GM19193 (cell line): ENCODE measurements around the gene GADD45G.

Source experiments
- POLR2A ChIP-seq: IDR thresholded peaks from 4 replicates; pipeline ENCODE4 v1.6.1; 2011; ENCODE audit not compliant: insufficient read depth, insufficient read length; ENCODE audit errors: extremely low read depth

The GADD45G gene

DNA sequence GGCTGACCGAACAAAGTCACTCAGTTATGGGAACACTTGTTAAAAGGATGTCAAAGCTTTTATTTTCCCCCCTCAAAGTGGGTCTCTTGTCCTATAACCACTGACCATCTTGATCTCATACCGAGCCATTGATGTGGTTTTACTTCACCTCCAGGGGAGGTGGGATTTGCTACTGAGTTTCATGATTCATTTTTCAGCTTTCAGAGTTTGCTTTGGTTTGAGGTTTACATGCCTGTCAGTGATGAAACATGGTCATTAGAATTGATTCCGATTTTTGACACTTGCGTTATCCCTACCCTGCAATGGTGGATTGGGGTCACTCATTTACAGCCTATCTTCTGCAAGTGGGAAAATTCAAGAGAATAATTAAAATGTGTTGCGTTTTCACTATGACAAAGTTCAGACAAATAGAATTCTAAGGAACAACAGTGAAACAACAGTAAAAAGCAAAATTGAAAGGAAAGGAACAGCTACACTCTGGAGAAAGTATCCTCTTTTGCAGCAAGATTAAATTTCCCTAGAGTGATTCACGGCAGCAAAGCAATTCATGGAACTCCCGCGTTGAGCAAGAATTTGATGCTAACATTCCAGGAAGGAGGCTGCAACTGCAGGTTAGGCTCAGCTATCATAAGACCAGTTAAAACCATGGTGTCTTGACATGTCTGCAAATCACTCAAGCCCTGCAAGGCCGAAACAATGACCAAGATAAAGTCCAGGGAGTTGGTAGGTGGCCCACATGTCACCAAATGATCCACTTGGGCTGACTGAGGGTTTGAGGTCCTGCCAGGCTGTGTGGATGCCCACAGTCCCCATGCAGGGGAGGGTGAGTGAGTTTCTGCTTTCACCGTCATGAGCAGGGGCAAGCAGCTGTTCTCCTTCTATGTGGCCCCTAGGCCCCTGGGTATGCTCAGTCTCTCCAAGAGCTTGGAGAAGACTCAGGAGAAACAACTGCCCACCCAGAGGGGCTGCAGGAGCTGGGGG lies 9.4 kb downstream of the GADD45G start:
- TF ChIP-seq POLR2A, result no peak

DNA sequence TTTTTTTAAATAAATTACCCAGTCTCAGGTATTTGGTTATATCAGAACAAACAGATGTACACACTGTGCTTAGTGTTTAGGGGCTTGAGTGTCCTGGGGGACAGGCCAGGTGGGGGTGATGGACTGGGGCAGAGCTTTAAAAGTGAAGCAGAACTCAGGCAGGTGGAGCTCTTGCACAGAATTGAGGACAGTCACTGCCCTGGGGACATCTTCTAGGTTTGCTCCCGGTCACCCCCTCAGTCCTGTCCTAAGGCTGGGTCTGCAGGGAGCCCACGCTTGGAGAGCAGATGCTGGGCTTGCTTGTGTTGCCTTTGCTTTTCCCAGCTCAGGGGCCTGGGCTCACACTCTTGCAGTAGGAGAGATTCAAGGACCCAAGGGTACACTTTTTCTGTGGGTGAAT lies 10.8 kb downstream of the GADD45G start:
- no peak for TF ChIP-seq POLR2A

DNA sequence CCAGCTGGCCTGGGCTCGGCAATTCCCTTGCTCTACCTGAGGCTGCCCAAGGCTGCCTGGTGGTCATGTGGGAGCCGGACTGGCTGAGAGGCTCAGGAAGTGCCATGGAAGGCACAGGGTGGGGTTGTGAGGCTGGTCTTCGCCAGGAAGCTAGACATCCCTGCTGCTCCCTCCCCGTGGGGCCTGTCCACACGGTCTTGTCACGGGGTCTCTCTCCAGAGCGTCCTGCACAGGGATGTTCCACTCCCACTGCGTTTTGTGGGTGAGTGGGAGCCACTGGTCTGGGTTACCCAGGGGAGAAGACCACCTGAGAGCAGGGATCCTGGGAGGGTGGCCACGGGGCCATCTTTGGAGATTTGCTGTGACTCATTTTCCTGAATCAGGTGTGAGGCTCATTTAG lies 11.6 kb downstream of the GADD45G start:
- no peak for TF ChIP-seq POLR2A

DNA sequence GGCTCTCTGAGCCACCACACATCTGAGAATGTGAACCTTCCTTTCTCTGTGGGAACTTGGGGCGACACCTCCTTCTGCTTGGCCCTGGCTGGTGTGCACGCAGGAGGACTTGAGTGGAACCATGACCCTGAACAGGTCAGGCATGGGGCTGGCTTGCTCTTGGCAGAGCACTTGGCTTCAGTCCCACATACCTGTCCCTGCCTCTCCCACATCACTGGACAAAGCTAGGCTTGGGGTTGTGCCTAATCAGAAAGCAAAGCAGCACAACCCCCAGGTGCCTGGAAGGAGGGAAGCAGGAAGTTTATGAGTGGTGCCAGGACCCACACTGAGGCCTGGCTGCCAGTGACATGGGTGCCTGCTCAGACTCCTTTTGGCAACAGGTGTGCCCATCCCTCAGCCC lies 13.2 kb downstream of the GADD45G start:
- no peak for TF ChIP-seq POLR2A

DNA sequence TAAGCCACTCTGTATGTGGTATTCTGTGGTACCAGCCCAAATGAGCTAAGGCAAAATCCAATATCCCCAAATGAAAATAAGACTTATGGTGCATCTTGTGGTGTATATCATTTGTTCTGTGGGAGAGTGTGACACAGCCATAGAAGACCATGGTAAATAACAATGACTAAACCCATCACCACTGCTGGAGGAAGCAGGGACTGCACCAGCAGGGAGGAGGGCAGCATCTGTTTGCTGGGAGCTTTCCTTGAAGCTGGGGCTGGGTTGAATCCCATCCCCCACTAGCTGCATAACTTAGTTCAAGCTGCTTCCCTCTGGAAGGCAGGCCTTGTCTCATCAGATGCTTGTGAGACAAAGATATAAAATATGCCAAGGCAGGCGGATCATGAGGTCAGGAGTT lies 14.2 kb downstream of the GADD45G start:
- TF ChIP-seq POLR2A, result no peak

DNA sequence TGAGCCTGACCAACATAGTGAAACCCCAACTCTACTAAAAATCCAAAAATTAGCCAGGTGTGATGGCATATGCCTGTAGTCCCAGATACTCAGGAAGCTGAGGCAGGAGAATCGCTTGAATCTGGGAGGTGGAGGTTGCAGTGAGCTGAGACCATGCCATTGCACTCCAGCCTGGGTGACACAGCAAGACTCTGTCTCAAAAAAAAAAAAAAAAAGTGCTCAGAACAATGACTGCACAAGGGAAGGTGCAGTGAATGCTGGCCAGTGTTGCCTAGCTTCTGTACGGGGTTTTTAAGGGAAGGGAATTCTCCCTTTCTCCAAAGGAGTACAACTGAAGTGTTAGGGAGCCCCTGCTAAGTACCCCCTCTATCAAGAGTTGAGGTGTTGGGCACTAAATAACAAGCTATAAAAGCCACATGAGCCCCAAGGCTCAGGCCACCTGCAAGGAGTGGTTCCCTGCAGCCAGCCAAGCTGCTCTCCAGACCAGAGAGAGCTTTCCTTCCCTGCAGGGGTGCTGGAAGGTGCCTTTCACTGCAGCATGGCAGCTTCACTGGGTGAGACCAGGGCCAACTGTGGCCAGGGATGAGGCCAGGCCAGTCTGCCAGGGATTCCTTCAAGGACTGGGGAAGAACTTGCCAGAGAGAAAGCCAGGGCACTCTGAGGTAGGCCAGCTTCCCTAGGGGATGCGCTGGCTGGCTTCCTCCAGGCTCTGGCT lies 14.8 kb downstream of the GADD45G start:
- TF ChIP-seq POLR2A, result no peak

DNA sequence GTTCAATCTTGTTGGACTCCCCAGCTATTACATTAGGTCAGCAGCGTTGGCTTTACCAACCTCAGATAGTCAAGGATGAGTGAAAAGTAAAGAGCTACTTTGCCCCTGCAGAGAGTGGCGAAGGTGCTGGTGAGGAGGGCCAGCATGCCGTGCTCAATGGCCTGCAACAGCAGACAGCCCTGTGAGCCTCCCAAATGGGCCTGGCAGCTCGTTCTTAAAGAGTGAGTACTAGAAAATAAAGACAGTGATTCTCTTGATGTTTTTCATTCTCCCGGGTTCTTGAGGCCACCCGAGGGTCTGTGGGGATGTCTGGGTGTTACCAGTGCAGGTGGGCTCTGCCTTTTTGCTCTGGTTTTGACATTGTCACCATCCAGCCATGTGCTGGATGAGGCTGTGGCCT lies 16.2 kb downstream of the GADD45G start:
- no peak for TF ChIP-seq POLR2A

DNA sequence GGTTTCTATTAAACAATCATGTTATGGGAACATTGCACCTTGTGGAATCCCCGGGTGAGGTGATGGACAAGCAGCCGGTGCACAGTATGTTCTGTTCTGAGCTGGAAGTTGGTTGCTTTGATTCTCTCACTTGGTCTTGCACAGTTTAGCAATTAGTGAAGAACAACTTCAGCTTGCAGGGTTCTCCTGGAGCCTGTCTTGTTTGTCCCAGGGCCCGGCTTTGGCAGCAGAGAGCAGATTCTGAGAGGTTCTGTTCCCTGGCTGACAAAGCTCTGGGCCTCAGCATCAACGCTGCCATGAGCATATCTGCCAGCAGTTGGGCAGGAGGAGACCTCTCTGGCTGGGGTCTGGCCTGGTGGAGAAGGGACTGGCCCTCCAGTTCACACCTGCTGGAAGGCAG lies 16.9 kb downstream of the GADD45G start:
- no peak for TF ChIP-seq POLR2A

DNA sequence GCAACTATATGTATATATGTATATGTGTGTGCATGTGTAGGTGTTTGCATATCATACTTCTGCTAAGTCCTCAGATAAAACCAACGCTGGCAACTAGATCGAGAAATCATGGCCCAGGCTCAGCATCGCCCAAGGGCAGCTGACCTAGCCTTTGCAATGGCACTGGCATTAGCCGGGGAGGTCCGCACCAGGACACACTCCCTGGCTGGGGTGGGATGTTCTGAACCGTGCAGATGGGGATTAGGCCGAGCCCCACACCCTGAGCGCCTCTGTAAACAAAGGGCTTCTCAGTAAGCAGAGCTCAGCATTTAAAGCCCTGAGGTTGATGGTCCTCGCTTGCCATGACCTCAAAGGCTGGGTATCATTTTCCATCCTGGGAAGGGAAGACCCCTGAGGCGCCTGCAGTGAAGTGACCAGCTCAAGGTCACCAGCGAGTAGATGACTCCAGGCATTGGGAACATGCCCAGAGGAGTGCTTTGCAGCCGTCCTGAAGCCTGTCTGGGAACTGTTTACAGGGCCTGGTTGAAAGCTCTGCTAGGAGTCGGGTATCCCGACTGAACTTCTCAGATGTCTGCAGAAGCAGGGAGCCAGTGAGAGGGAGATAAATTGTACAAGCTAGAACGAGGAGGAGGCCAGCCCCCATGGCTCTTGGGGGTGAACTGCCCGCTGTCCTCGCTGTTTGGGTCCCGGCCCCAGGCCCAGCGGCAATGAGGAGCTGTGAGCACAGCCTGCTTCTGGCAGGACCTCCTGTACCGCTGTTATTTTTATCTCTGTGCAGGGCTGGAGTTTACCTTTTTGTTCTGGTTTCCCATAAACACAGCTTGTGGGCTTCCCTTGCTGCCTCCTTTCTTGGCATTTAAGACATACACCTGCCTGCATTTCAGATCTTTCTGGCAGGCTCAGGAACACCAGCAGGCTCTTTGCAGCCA lies 18.4 kb downstream of the GADD45G start:
- TF ChIP-seq POLR2A, result no peak

DNA sequence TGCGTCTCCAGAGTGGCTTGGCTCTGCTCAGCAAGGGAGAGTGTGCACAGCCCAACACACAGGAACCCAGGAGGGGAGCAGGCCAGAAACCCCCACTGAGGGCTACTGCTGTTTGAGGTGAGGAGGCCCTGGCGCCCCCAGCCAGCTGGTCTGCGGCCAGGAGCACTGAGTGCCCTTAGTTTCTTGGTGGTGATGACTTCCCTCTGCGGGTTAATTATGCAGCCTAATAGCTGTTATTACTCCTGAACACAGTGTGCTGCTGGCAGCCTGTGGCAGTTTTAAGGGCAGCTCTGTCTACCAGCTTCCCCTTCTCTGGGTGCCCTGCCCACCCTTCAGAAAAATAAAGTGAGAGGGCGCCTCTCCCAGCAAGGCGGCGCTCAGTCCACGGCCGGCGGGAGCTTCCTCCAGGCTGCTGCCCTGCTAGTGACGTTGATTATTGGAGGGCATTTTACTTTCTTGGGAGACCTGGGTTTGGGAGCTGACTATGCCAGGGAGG lies 19.2 kb downstream of the GADD45G start:
- no peak for TF ChIP-seq POLR2A

DNA sequence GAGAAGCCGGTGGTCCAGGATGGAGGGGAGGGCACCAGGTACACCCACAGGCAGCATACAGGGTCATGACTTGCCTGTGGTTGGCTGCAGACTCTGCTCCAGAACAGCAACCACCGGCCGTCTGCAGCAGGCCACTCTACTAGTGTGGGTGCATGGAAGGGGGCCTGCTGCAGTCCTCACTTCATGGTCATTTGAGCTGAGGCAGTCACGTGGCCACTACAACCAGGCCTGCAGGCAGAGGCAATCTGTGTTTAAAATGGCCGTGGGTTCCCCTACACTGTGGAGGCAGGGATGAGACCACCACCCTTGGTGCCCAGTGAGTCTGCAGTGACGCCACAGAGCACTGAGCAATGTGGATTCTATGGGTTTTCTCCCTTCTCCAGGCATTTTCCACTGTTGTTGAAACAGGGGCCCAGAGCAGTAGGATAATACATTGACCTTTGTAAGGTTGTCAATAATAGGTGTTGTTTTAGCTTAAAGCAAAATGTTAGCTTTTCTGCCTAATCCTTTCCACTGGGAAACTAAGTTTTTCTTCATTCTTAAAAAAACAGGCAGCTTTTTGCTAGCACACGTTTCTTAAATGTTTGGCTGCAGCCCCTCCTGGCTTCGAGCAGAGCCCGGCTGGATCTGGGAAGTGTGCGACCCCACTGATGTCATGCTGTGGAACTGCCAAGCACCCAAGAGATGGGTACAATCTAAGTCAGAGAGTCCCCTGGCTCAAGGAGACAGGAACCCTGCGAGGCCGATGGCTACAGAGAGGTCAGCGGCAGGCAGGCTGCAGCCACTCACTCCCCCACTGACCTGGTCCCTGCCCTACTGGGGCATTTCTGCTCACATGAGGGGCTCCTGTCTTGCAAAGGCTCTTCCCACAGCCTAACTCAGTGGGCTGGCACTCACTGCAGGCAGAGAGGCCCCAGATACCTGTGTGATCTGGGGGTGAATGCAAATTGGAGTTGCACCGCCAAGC lies 21.2 kb downstream of the GADD45G start:
- TF ChIP-seq POLR2A, result no peak

DNA sequence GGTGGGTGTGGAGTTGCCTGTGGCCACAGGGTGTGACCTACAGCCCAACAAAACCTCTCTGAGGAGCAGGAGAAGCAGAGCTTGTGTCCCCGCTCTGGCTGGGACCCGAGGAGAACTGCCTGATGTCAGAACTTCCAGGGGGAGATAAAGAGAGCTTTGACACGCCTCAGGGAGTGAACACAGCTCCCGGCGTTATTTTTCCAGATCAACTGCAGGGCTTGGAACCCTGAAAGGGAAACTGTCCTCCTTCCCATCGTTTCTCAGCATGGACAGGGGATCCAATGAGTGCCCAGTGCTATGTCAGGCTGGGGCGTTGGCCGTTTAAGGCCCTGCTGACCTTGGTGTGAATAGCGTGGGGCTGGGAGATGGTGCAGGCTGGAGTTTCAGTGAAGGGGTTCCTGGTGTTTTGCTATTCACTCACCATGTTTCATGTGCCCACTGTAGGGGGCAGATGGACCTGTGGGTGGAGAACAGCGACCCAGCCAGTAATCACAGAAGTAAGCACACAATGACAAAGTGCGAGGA lies 22.0 kb downstream of the GADD45G start:
- no peak for TF ChIP-seq POLR2A

DNA sequence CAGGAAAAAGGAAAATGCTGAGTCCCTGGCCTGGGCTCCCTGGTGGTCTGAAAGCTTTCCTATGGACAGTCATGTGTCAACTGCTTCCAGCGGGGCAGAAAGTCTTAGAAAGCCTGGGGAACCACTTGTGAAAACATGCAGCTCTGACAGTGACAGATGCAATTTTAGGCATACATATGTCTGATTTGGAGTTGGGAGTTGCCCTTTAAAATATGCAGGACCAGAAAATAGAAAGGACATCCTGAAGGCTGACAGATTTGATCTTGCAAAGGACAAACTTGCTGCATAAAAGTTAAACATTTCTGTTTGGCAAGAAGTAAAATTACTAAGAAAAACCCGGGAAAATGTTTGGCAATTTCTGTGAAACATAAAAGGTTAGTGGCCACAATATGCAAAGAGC lies 23.8 kb downstream of the GADD45G start:
- TF ChIP-seq POLR2A, result no peak

DNA sequence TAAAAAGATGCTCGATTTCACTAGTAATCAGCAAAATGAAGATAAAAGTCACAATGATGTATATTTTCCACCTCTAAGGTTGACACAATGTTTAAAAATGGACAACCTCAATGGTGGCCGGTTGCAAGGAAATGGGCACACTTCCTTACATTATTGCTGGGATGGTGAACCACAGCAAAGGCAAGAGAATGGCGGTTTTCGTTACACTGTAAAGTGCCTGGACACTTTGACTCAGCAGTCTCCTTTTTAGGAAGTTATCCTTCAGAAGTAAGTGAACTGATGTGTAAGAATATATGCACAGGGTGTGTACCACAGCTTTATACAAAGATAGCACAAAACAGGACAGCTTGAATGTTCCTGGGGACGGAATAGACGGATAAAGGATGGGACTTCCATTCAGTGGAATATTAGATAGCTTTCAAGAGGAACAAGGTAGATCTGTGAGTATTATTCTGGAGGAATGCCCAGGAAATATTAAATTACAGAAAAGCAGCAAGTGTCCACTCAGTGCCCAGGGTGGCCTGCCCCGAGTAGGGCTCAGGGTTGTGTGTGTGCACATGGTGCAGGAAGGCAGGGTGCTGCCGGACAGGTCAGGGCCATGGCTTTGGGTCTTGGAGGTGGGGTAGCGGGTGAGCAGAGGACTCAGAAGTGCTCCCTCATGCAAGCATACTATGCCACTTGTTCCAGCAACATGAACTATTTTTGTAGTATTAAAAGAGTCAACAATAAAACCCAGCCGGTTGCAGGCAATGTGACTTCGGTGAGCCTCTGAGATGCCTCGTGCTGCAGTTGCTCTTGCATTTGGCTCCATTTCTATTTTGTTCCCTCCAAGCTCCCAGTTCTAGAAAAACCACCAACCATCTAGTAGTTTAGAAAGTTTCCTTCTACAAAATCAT lies 24.5 kb downstream of the GADD45G start:
- TF ChIP-seq POLR2A, result no peak
